Fibroblast of gingiva (primary cell): ENCODE measurements around the gene SEMA3C.
A peak's percentile ranks its signal among the peaks of the same experiment; 100 is the strongest.

Experiments
- DNase-seq: peaks from one replicate; pipeline ENCODE4 v3.0.0-alpha.2; 2011; ENCODE audit warnings: low read depth

SEMA3C gene

GRCh38 chr7:80851896-80852476, 66.9 kb downstream of the SEMA3C start:
- peak; percentile 67 for DNase-seq

DNA sequence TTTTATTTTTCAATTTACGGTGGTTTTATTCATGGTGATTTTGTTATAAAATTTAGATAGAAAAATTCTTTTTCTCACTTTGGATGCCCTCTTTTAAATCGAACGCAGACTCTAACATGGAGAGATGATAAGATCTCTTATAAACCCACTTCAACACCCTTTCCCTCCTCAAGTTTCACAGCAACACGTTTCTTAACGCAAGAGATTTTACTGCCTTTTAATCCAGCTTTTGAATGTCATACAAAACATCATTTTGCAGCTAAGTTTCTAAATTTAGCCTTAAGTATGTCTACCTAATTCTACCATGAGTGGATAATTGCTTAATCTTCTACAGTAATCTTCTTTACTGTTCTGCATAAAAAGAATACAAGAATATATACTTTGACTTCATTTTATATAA, 70.0 kb downstream of the SEMA3C start:
- DNase-seq, result no peak

- DNase-seq, result peak; percentile 11
Observed at GRCh38 chr7:80847895-80848294, 71.0 kb downstream of the SEMA3C start.

- no peak for DNase-seq
Observed at GRCh38 chr7:80847027-80847426, 71.8 kb downstream of the SEMA3C start.

- no peak for DNase-seq
Observed at GRCh38 chr7:80844916-80845315, 73.9 kb downstream of the SEMA3C start.

DNA sequence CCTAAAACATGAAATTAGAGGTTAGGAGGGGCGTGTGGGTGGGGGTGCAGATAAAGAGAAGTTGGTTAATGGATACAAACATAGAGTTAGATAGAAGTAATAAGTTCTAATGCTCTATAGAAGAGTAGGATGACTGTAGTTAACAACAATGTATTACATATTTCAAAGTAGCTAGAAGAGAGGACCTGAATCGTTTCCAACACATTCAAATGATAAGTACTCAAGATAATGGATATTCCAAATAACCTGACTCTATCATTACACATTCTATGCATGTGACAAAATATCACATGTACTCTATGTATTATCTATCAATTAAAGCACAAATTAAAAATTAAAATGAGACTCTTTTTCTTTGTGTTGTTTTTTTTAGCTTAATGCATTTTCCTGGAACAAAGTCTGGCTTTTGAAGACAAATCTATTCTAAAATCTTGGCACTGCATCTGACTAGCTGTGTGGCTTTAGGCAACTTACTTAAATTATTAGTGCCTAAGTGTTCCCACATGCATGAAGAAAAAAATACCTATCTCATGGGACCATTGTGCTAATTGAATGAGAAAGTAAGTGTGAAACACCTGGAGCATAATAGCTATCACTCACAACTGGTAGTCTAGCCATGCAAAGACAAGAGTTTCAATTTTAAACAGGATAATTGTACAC, 75.7 kb downstream of the SEMA3C start:
- no peak for DNase-seq

GRCh38 chr7:80842022-80842790, 76.6 kb downstream of the SEMA3C start:
- peak; percentile 68 for DNase-seq

- peak; percentile 16 for DNase-seq
Observed at GRCh38 chr7:80841423-80841955, 77.4 kb downstream of the SEMA3C start.

- DNase-seq, result no peak
Observed at GRCh38 chr7:80840681-80841080, 78.2 kb downstream of the SEMA3C start.

GRCh38 chr7:80839855-80840254, 79.0 kb downstream of the SEMA3C start:
- no peak for DNase-seq

GRCh38 chr7:80838643-80839042, 80.2 kb downstream of the SEMA3C start:
- no peak for DNase-seq

DNA sequence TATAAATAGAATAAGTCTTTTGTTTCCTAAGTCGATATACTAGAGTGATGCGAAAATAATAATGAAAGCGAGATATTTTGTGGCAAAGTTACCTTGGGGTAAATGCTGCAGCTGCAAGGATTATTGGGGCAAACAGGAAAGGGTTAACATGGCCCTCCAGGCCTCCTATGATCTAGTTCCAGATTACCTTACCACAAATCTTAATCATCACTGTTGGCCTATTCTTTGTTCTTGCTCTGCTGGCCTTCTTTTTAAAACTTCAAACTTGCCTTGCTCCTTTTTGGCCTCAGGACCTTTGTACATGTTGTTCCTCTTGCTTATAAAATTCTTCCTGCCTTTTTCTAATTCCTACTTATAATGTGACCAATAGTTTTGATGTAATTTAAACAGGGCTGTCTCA, 81.5 kb downstream of the SEMA3C start:
- DNase-seq, result no peak

- DNase-seq, result no peak
Observed at GRCh38 chr7:80835251-80835650, 83.6 kb downstream of the SEMA3C start.

- DNase-seq, result peak; percentile 27
Observed at GRCh38 chr7:80833289-80834268, 85.3 kb downstream of the SEMA3C start.

GRCh38 chr7:80832006-80832405, 86.8 kb downstream of the SEMA3C start:
- no peak for DNase-seq

- no peak for DNase-seq
Observed at GRCh38 chr7:80830584-80831285, 88.1 kb downstream of the SEMA3C start.

DNA sequence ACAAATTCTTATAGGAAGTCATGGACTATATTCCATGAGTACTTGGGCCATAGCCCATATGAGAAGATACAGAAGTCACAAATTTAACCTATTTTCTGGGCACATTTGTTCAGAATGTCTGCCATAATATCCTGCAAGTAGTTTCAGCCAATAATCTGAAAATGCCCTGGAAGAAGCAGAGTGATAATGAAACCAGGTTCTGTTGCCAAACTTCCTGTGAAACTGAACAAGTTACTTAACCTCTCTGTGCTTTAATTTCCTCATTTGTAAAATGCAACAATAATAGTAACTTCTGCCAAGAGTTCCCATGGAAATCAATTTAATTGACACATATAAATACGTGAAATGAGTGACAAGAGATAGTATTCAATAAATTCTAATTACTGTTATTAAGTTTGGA, 88.8 kb downstream of the SEMA3C start:
- DNase-seq, result no peak

DNA sequence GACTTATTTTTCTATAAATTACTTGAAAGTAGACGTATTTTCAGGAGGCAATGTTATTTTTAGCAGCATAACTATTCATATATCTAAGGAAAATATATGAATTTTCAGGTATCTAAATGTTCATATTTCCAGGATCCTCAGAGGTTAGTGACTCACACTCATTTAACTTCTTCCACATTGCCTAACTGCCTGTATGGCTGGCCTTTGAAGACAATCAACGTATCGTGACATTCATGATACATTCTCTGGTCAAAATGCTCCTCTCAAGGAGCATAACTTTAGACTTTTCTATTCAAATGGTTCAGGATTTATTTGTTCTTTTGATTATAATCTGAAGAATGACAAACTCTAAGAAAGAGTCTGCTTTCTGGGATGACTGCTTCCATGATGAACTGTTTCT, 89.3 kb downstream of the SEMA3C start:
- DNase-seq, result no peak

DNA sequence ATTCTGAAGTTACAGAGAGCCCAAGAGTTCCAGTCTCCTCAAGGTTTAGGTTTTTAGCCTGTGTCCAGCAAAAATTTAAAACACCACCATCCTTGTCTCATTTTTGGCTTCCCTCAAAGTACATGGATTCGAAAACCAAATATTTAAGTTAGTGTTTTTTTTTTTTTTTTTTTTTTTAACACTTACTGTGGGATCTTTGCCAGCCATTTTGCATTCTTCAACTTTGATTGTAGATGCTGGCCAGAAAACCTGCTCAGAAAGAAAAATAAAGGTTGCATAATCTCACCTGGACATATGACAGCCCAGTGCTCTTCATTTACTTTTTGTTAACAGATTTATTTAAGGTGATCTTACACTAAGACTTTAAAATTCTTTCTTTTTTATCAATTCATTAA, 91.6 kb downstream of the SEMA3C start:
- peak; percentile 7 for DNase-seq

GRCh38 chr7:80826520-80827238, 92.2 kb downstream of the SEMA3C start:
- peak; percentile 38 for DNase-seq

GRCh38 chr7:80825499-80825898, 93.4 kb downstream of the SEMA3C start:
- DNase-seq, result no peak
